Measurements from ENCODE around the gene ROBO2.

ROBO2 gene

GRCh38 chr3:77660718-77661117 lies 620.8 kb downstream of the ROBO2 start:
- H3K27ac ChIP-seq = no peak overlapping the region
- H2AFZ ChIP-seq (ENCODE audit: low read depth) = no peak overlapping the region
- no peak overlapping the region for H3K9ac ChIP-seq
- H3K4me2 ChIP-seq = no peak overlapping the region
- H3K79me2 ChIP-seq (ENCODE audit: insufficient read depth, low read depth) = no peaks in the 10 kb centered on the region
- H3K4me1 ChIP-seq (ENCODE audit: low read depth, poor library complexity, severe bottlenecking) = no peaks in the 10 kb centered on the region
- no peak for TF ChIP-seq CTCF (conservative IDR thresholded peaks at IDR 0.05; ENCODE audit: low read depth, low read length)
- no peaks in the 10 kb centered on the region for H4K20me1 ChIP-seq (ENCODE audit: insufficient read depth)
- no peaks in the 10 kb centered on the region for H3K27me3 ChIP-seq (ENCODE audit: insufficient read depth, low read depth)
- H3K36me3 ChIP-seq (ENCODE audit: insufficient read depth) = no peaks in the 10 kb centered on the region
- no peak overlapping the region for H3K4me3 ChIP-seq (IDR thresholded peaks at IDR 0.05; ENCODE audit: insufficient read depth, low read depth, low read length)

GRCh38 chr3:77667901-77668300 lies 628.0 kb downstream of the ROBO2 start:
- H3K4me1 ChIP-seq (ENCODE audit: low read depth, poor library complexity, severe bottlenecking) = no peaks in the 10 kb centered on the region
- no peak overlapping the region for H3K4me3 ChIP-seq (IDR thresholded peaks at IDR 0.05; ENCODE audit: insufficient read depth, low read depth, low read length)
- H4K20me1 ChIP-seq (ENCODE audit: insufficient read depth) = no peaks in the 10 kb centered on the region
- no peak overlapping the region for H3K27ac ChIP-seq
- H3K79me2 ChIP-seq (ENCODE audit: insufficient read depth, low read depth) = no peaks in the 10 kb centered on the region
- H2AFZ ChIP-seq (ENCODE audit: low read depth) = no peak overlapping the region
- H3K9ac ChIP-seq = no peak overlapping the region
- no peaks in the 10 kb centered on the region for H3K36me3 ChIP-seq (ENCODE audit: insufficient read depth)
- H3K4me2 ChIP-seq = no peak overlapping the region
- no peaks in the 10 kb centered on the region for H3K27me3 ChIP-seq (ENCODE audit: insufficient read depth, low read depth)
- TF ChIP-seq CTCF (conservative IDR thresholded peaks at IDR 0.05; ENCODE audit: low read depth, low read length) = no peak

- Histone ChIP-seq H3K27me3 (ENCODE audit: insufficient read depth, low read depth) (no peaks in the 10 kb centered on the region), H3K27ac (no peak overlapping the region), H3K36me3 (ENCODE audit: insufficient read depth) (no peaks in the 10 kb centered on the region), H3K4me1 (ENCODE audit: low read depth, poor library complexity, severe bottlenecking) (no peaks in the 10 kb centered on the region), H3K79me2 (ENCODE audit: insufficient read depth, low read depth) (no peaks in the 10 kb centered on the region), H3K4me2 (no peak overlapping the region), H4K20me1 (ENCODE audit: insufficient read depth) (no peaks in the 10 kb centered on the region), H2AFZ (ENCODE audit: low read depth) (no peak overlapping the region), H3K4me3 (IDR thresholded peaks at IDR 0.05; ENCODE audit: insufficient read depth, low read depth, low read length) (no peak overlapping the region), H3K9ac (no peak overlapping the region)
- TF ChIP-seq CTCF (conservative IDR thresholded peaks at IDR 0.05; ENCODE audit: low read depth, low read length) = no peak
These were observed 628.5 kb downstream of the ROBO2 start for GRCh38 chr3:77668376-77668775.

- Histone ChIP-seq H3K36me3 (ENCODE audit: insufficient read depth) (no peaks in the 10 kb centered on the region), H3K4me1 (ENCODE audit: low read depth, poor library complexity, severe bottlenecking) (no peaks in the 10 kb centered on the region), H4K20me1 (ENCODE audit: insufficient read depth) (no peaks in the 10 kb centered on the region), H3K4me2 (no peak overlapping the region), H3K79me2 (ENCODE audit: insufficient read depth, low read depth) (no peaks in the 10 kb centered on the region), H3K9ac (no peak overlapping the region), H3K4me3 (IDR thresholded peaks at IDR 0.05; ENCODE audit: insufficient read depth, low read depth, low read length) (no peak overlapping the region), H3K27ac (no peak overlapping the region), H3K27me3 (ENCODE audit: insufficient read depth, low read depth) (no peaks in the 10 kb centered on the region), H2AFZ (ENCODE audit: low read depth) (no peak overlapping the region)
- no peak for TF ChIP-seq CTCF (conservative IDR thresholded peaks at IDR 0.05; ENCODE audit: low read depth, low read length)
These were observed 632.1 kb downstream of the ROBO2 start for GRCh38 chr3:77672016-77672415.

GRCh38 chr3:77682162-77682561 lies 642.3 kb downstream of the ROBO2 start:
- Histone ChIP-seq H3K27ac (no peak overlapping the region), H3K27me3 (ENCODE audit: insufficient read depth, low read depth) (no peaks in the 10 kb centered on the region), H2AFZ (ENCODE audit: low read depth) (no peak overlapping the region), H3K4me2 (no peak overlapping the region), H3K79me2 (ENCODE audit: insufficient read depth, low read depth) (no peaks in the 10 kb centered on the region), H4K20me1 (ENCODE audit: insufficient read depth) (no peaks in the 10 kb centered on the region), H3K4me1 (ENCODE audit: low read depth, poor library complexity, severe bottlenecking) (no peaks in the 10 kb centered on the region), H3K9ac (no peak overlapping the region), H3K4me3 (IDR thresholded peaks at IDR 0.05; ENCODE audit: insufficient read depth, low read depth, low read length) (no peak overlapping the region), H3K36me3 (ENCODE audit: insufficient read depth) (no peaks in the 10 kb centered on the region)
- TF ChIP-seq CTCF (conservative IDR thresholded peaks at IDR 0.05; ENCODE audit: low read depth, low read length) = no peak
